ENCODE data around the gene KCNC4. TPM values are rescaled to one million over a fixed set of nuclear protein-coding genes. Genes with fewer than 3 reads are reported as not detected.
A peak's percentile ranks its signal among the peaks of the same experiment; 100 is the strongest.

Gene KCNC4
- polyA plus RNA-seq, 3 donors: 0.03 to 0.56 (median 0.12) TPM

DNA sequence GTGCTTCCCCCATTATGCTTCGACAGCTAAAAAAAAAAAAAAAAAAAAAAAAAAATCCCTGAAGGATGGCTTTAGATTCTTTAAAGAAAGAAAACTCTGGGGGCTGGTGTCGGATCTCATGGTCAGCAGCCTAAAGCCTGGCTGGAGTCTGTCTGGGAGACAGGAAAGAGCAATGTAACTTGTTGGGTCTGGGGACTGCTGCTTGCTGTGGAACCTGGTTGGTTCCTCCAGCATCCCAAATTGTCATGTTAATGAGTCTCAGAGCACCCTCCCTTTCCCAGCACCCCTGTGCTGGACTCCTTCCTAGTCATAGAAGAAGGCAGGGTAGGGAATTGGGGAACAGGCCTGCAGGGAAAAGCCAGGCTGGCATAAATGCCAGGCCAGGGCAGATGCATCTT is 3.0 kb downstream of the KCNC4 start:
- peaks cover 0 to 13% (median 3%) of the 10 kb centered on the region in 7 donors for H3K9me3 Mint-ChIP-seq
- intact Hi-C loops (cut with micrococcal nuclease): no loop called here
- Histone ChIP-seq H3K36me3 (replicated peaks in 1 of 2; ENCODE audit: control insufficient read depth in 1 of 2, insufficient read depth in 2 of 2, low read length in 2 of 2) (no peaks in the 10 kb centered on the region), H4K20me1 (ENCODE audit: insufficient read depth, low read length) (no peaks in the 10 kb centered on the region), H3K9me3 (replicated peaks in 1 of 2; ENCODE audit: control insufficient read depth in 1 of 2, insufficient read depth in 1 of 2, low read length in 2 of 2) (peaks cover 0 to 8% of the 10 kb centered on the region in 2 donors), H3K27ac (ENCODE audit: low read depth in 1 of 2, low read length in 2 of 2) (no peak overlapping the region), H2AFZ (ENCODE audit: insufficient read depth, low read depth, low read length, poor library complexity, severe bottlenecking) (no peak overlapping the region), H3K4me2 (replicated peaks; ENCODE audit: extremely low read depth, low read length, poor library complexity, severe bottlenecking) (no peak overlapping the region), H3K9ac (ENCODE audit: insufficient read depth, low read length, poor library complexity, severe bottlenecking) (no peak overlapping the region), H3K4me3 (replicated peaks in 1 of 3; ENCODE audit: low read depth in 2 of 3, low read length in 3 of 3) (no peak overlapping the region), H3K27me3 (ENCODE audit: control insufficient read depth in 2 of 2, insufficient read depth in 2 of 2, low read length in 2 of 2) (peaks cover 12 to 31% of the 10 kb centered on the region in 2 donors), H3K79me2 (ENCODE audit: insufficient read depth, low read length) (no peaks in the 10 kb centered on the region), H3K4me1 (ENCODE audit: control insufficient read depth in 1 of 2, insufficient read depth in 2 of 2, low read length in 2 of 2) (peaks cover 15 to 34% of the 10 kb centered on the region in 2 donors)
- H3K4me1 Mint-ChIP-seq: peaks cover 25% of the 10 kb centered on the region
- peaks cover 27 to 35% (median 31%) of the 10 kb centered on the region in 3 donors for H3K27me3 Mint-ChIP-seq (ENCODE audit: low read depth in 3 of 3)
- peak overlapping the region in 1 of 2 donors; percentile 83 for H3K4me3 Mint-ChIP-seq
- H3K36me3 Mint-ChIP-seq: peaks cover 13 to 22% of the 10 kb centered on the region in 2 donors
- no peak overlapping the region for H3K27ac Mint-ChIP-seq
- TF ChIP-seq, protein P1, sequence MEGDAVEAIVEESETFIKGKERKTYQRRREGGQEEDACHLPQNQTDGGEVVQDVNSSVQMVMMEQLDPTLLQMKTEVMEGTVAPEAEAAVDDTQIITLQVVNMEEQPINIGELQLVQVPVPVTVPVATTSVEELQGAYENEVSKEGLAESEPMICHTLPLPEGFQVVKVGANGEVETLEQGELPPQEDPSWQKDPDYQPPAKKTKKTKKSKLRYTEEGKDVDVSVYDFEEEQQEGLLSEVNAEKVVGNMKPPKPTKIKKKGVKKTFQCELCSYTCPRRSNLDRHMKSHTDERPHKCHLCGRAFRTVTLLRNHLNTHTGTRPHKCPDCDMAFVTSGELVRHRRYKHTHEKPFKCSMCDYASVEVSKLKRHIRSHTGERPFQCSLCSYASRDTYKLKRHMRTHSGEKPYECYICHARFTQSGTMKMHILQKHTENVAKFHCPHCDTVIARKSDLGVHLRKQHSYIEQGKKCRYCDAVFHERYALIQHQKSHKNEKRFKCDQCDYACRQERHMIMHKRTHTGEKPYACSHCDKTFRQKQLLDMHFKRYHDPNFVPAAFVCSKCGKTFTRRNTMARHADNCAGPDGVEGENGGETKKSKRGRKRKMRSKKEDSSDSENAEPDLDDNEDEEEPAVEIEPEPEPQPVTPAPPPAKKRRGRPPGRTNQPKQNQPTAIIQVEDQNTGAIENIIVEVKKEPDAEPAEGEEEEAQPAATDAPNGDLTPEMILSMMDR (IDR thresholded peaks at IDR 0.05): no peak
- WGBS (ENCODE audit: insufficient coverage): 100% methylated on average over 1 of the region's 2 CpGs
- DNase-seq: no peak

DNA sequence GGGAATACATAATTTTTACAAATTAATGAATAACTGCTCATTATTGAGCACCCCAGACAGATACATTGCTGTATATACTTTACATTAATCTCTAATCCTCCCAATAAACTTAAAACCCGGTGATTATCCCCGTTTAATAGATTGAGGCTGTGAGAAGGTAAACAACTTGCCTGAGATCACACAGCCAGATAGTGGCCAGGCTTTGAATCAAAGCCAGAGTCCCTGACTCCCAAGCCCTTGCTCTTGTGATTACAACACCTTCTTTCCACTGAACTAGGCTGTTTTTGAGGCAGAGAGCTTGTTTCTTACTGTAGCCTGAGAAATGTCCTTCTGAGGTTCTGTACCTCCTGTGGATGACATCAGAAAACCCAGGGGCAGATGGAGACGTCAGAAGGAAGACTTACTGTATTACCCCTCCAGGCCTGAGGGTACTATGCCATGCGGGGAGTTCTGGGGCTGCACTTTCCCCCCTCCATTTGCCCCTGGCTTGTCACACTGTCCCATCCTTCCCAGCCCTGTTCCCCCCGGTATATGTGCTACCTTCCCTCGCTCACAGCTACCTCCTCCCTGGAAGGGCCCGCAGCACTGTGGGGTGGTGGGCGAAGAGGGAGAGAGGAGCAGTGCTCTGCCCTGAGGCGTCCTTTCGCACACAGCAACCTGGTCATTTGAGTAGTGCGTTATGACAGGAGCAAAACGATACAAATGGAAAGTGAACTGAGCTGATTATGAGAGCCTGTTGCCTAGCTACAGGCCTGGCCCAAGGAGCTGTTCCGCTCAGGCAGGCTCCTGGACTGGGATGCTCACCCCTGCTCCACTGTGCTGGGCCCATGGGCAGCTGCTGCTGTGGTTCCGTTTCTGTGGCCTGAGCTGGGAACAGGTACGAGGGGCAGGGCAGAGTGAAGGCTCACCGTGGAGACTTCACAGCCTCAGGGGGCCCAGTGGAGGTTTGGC is 4.6 kb downstream of the KCNC4 start:
- Histone ChIP-seq H4K20me1 (ENCODE audit: insufficient read depth, low read length) (no peaks in the 10 kb centered on the region), H3K4me3 (replicated peaks in 1 of 3; ENCODE audit: low read depth in 2 of 3, low read length in 3 of 3) (no peak overlapping the region), H3K27me3 (ENCODE audit: control insufficient read depth in 2 of 2, insufficient read depth in 2 of 2, low read length in 2 of 2) (peaks cover 12 to 31% of the 10 kb centered on the region in 2 donors), H3K79me2 (ENCODE audit: insufficient read depth, low read length) (no peaks in the 10 kb centered on the region), H3K27ac (ENCODE audit: low read depth in 1 of 2, low read length in 2 of 2) (no peak overlapping the region), H3K9ac (ENCODE audit: insufficient read depth, low read length, poor library complexity, severe bottlenecking) (no peak overlapping the region), H3K36me3 (replicated peaks in 1 of 2; ENCODE audit: control insufficient read depth in 1 of 2, insufficient read depth in 2 of 2, low read length in 2 of 2) (no peaks in the 10 kb centered on the region), H2AFZ (ENCODE audit: insufficient read depth, low read depth, low read length, poor library complexity, severe bottlenecking) (no peak overlapping the region), H3K4me2 (replicated peaks; ENCODE audit: extremely low read depth, low read length, poor library complexity, severe bottlenecking) (no peak overlapping the region), H3K4me1 (ENCODE audit: control insufficient read depth in 1 of 2, insufficient read depth in 2 of 2, low read length in 2 of 2) (peaks cover 9 to 26% of the 10 kb centered on the region in 2 donors), H3K9me3 (replicated peaks in 1 of 2; ENCODE audit: control insufficient read depth in 1 of 2, insufficient read depth in 1 of 2, low read length in 2 of 2) (peaks cover 0 to 8% of the 10 kb centered on the region in 2 donors)
- Mint-ChIP-seq H3K9me3 (peaks cover 0 to 13% (median 3%) of the 10 kb centered on the region in 7 donors), H3K36me3 (peaks cover 13 to 16% of the 10 kb centered on the region in 2 donors), H3K27ac (peak overlapping the region in 2 of 7 donors; percentile 32 to 41), H3K27me3 (ENCODE audit: low read depth in 3 of 3) (peaks cover 25 to 35% (median 31%) of the 10 kb centered on the region in 3 donors), H3K4me3 (no peak overlapping the region), H3K4me1 (peaks cover 15% of the 10 kb centered on the region)
- intact Hi-C loops (cut with micrococcal nuclease): no loop called here
- WGBS (ENCODE audit: insufficient coverage): 94% methylated on average over 10 of the region's 16 CpGs
- DNase-seq: no peak
- TF ChIP-seq, protein P1 (IDR thresholded peaks at IDR 0.05): no peak
